ENCODE measurements around the gene CAMSAP1. TPM values are rescaled to one million over a fixed set of nuclear protein-coding genes. Genes with fewer than 3 reads are reported as not detected.

Gene CAMSAP1
- total RNA-seq, 4 donors from 2014 or later, result 11.8 to 23.4 (median 19.9) TPM

DNA sequence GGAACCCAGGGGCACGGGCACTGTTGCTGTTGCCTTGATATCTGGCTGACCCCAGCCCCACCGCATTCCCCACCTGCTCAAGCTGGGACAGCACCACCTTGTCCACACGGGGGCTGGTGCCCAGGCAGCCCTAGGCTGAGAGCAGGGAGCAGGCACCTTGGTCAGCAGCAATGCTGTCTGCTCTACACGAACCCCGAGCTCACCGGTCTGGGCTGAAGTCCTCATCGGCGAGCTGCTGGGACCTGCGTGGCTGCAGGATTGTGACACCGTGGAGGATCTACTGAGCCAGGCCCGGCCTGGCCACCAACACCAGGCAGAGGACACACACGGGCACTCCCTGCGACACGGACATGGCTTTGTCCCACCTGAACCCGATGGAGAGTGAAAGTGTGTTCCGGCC is 127.3 kb downstream of the CAMSAP1 start:
- TF ChIP-seq, protein P1, sequence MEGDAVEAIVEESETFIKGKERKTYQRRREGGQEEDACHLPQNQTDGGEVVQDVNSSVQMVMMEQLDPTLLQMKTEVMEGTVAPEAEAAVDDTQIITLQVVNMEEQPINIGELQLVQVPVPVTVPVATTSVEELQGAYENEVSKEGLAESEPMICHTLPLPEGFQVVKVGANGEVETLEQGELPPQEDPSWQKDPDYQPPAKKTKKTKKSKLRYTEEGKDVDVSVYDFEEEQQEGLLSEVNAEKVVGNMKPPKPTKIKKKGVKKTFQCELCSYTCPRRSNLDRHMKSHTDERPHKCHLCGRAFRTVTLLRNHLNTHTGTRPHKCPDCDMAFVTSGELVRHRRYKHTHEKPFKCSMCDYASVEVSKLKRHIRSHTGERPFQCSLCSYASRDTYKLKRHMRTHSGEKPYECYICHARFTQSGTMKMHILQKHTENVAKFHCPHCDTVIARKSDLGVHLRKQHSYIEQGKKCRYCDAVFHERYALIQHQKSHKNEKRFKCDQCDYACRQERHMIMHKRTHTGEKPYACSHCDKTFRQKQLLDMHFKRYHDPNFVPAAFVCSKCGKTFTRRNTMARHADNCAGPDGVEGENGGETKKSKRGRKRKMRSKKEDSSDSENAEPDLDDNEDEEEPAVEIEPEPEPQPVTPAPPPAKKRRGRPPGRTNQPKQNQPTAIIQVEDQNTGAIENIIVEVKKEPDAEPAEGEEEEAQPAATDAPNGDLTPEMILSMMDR (IDR thresholded peaks at IDR 0.05), result no peak
- TF ChIP-seq POLR2A (IDR thresholded peaks at IDR 0.05), result no peak
- DNase-seq, result no peak
- Histone ChIP-seq H3K36me3 (no peaks in the 10 kb centered on the region), H3K4me3 (replicated peaks in 1 of 3) (no peak overlapping the region), H3K9me3 (no peaks in the 10 kb centered on the region), H3K27me3 (no peaks in the 10 kb centered on the region), H3K27ac (no peak overlapping the region), H3K4me1 (no peaks in the 10 kb centered on the region)
- 77 to 93% methylated on average over 2 to 7 of the region's 16 CpGs for WGBS, 2 donors
- intact Hi-C loops (cut with DNase I), result no loop called here

DNA sequence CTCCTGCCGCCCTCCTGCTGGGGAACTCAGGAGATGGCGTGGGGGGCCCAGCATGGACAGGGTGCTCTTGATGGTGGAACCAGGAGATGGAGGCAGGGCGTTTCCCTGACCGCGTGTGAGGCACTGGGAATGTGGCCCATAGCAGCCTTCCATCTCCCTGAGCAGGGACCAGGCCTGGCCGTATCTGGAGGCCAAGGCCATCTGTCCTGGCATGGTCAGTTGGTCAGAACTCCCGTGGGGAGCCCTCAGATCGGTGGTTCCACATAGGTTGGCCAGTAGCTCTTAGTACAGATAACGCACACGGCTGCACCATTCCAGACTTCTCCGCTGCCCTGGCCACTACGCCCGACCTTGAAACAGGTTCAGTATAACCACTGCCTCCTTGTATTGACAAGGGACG is 127.8 kb downstream of the CAMSAP1 start:
- Histone ChIP-seq H3K9me3 (no peaks in the 10 kb centered on the region), H3K27ac (no peak overlapping the region), H3K27me3 (no peaks in the 10 kb centered on the region), H3K4me1 (no peaks in the 10 kb centered on the region), H3K36me3 (no peaks in the 10 kb centered on the region), H3K4me3 (replicated peaks in 1 of 3) (no peak overlapping the region)
- TF ChIP-seq, protein P1 (IDR thresholded peaks at IDR 0.05), result no peak
- TF ChIP-seq POLR2A (IDR thresholded peaks at IDR 0.05), result no peak
- intact Hi-C loops (cut with DNase I), result no loop called here
- 79 to 89% methylated on average over 13 of the region's 14 CpGs for WGBS, 2 donors
- DNase-seq, result no peak

DNA sequence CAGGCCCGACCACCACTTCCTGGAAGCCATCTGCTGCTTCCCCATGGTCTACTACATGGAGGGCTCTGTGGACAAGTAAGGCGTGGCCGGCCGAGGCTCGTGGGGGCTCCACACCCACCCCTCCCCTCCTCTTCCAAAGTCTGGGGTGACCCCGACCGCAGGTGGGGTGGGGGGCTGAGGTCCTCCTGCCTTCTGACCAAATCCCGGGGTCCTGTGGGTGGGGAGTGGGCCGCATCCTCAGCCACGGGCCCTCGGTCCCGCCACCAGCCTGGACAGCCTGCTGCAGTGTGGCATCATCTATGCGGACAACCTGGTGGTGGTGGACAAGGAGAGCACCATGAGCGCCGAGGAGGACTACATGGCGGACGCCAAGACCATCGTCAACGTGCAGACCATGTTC is 128.9 kb downstream of the CAMSAP1 start:
- DNase-seq, result no peak
- H3K4me3 ChIP-seq (replicated peaks in 1 of 3), result no peak overlapping the region
- TF ChIP-seq POLR2A (IDR thresholded peaks at IDR 0.05), result no peak
- TF ChIP-seq, protein P1 (IDR thresholded peaks at IDR 0.05), result no peak
- WGBS, 2 donors, result 93 to 100% methylated on average over 7 of the region's 19 CpGs
- H3K9me3 ChIP-seq, result no peaks in the 10 kb centered on the region
- H3K36me3 ChIP-seq, result no peaks in the 10 kb centered on the region
- no peaks in the 10 kb centered on the region for H3K4me1 ChIP-seq
- intact Hi-C loops (cut with DNase I), result no loop called here
- no peaks in the 10 kb centered on the region for H3K27me3 ChIP-seq
- no peak overlapping the region for H3K27ac ChIP-seq

DNA sequence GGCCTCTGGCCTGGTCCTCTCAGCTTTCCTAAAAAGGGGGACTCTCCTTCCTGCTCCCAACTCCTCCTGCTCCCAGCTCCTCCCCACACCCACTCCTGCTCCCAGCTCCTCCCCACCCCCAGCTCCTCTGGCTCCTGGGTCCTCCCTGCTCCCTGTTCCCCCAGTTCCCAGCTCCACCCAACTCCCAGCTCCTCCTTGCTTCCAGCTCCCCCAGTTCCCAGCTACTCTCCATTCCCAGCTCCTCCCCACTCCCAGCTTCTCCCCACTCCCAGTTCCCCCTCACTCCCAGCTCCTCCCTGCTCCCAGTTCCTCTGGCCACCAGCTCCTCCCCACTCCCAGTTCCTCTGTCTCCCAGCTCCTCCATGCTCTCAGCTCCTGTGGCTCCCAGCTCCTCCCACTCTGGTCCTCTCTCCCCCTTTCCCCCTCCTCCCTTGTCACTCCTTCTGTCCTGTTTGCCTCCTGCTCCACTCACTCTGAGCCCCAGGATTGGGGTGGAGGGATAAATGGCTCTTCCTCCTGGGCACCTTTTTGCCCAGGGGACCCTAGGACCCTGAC is 129.6 kb downstream of the CAMSAP1 start:
- TF ChIP-seq, protein P1 (IDR thresholded peaks at IDR 0.05), result no peak
- TF ChIP-seq POLR2A (IDR thresholded peaks at IDR 0.05), result no peak
- DNase-seq, result no peak
- no peaks in the 10 kb centered on the region for H3K4me1 ChIP-seq
- intact Hi-C loops (cut with DNase I), result no loop called here
- H3K36me3 ChIP-seq, result no peaks in the 10 kb centered on the region
- H3K27ac ChIP-seq, result no peak overlapping the region
- H3K4me3 ChIP-seq (replicated peaks in 1 of 3), result no peak overlapping the region
- no peaks in the 10 kb centered on the region for H3K27me3 ChIP-seq
- H3K9me3 ChIP-seq, result no peaks in the 10 kb centered on the region

DNA sequence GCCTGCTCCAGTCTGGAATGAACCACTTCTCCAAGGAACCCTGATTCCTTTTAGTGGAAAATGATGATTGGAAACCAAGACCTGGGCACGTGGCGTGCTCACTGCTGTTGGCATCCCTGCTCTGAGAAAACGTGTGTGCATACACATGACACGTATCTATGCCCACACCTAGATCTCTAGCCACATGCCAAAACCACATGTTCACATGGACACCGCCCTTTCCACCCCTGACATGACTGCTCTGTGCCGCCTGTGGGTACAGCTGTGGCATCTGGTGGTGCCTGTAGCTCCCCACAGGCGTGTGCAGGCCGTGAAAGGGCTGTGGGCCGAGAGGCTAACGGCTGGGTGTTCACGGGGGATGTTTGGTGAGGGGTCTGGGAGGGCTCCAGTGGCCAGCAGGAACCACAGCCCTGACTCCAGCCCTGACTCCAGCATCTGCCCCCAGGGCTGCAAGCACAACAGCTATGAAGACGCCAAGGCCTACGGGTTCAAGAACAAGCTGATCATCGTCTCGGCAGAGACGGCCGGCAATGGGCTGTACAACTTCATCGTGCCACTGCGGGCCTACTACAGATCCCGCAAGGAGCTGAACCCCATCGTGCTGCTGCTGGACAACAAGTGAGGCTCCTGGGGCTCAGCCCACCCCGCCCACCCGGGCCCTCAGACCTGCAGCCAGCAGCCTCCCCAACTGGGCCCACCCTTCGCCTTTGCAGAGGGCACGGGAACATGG is 130.3 kb downstream of the CAMSAP1 start:
- no peaks in the 10 kb centered on the region for H3K4me1 ChIP-seq
- WGBS, 2 donors, result 87 to 88% methylated on average over 13 to 21 of the region's 25 CpGs
- DNase-seq, result no peak
- no peak overlapping the region for H3K27ac ChIP-seq
- H3K4me3 ChIP-seq (replicated peaks in 1 of 3), result no peak overlapping the region
- no peaks in the 10 kb centered on the region for H3K9me3 ChIP-seq
- H3K27me3 ChIP-seq, result no peaks in the 10 kb centered on the region
- intact Hi-C loops (cut with DNase I), result no loop called here
- TF ChIP-seq POLR2A (IDR thresholded peaks at IDR 0.05), result no peak
- TF ChIP-seq, protein P1 (IDR thresholded peaks at IDR 0.05), result no peak
- no peaks in the 10 kb centered on the region for H3K36me3 ChIP-seq
